GM12875 (cell line): ENCODE data around the gene CD1B.

ENCODE experiments used
- H3K4me3 ChIP-seq: one replicate; pipeline ENCODE4 v1.5.1; 2011; ENCODE audit warnings: low read depth, low read length, control low read depth
- CTCF ChIP-seq: IDR thresholded peaks from 2 replicates; pipeline ENCODE4 v1.5.1; 2011; ENCODE audit warnings: low read depth, mild to moderate bottlenecking, control low read depth, inconsistent platforms, low read length, moderate library complexity, borderline replicate concordance; ENCODE audit not compliant: insufficient read depth

The CD1B gene

GRCh38 chr1:158328426-158328825, 2.9 kb downstream of the CD1B start:
- no peak overlapping the region for H3K4me3 ChIP-seq
- no peak for TF ChIP-seq CTCF

GRCh38 chr1:158327481-158327880, 3.9 kb downstream of the CD1B start:
- no peak for TF ChIP-seq CTCF
- no peak overlapping the region for H3K4me3 ChIP-seq

- no peak overlapping the region for H3K4me3 ChIP-seq
- TF ChIP-seq CTCF, result no peak
Observed at GRCh38 chr1:158324395-158324794, 6.9 kb downstream of the CD1B start.

- H3K4me3 ChIP-seq, result no peak overlapping the region
- no peak for TF ChIP-seq CTCF
Observed at GRCh38 chr1:158323866-158324265, 7.5 kb downstream of the CD1B start.

- H3K4me3 ChIP-seq, result no peak overlapping the region
- TF ChIP-seq CTCF, result no peak
Observed at GRCh38 chr1:158311066-158311465, 20.3 kb downstream of the CD1B start.

- TF ChIP-seq CTCF, result no peak
- H3K4me3 ChIP-seq, result no peak overlapping the region
Observed at GRCh38 chr1:158310623-158311022, 20.7 kb downstream of the CD1B start.

GRCh38 chr1:158295791-158296190, 35.5 kb downstream of the CD1B start:
- TF ChIP-seq CTCF, result no peak
- no peak overlapping the region for H3K4me3 ChIP-seq
